ENCODE data around the gene STAT5B.

GRCh38 chr17:42277342-42277712 is 1.1 kb upstream of the STAT5B start:
- TF ChIP-seq POLR2A (IDR thresholded peaks at IDR 0.05; ENCODE audit: low read depth, low read length) = no peak
- no peak for TF ChIP-seq TAF1 (IDR thresholded peaks at IDR 0.05; ENCODE audit: borderline replicate concordance, low read depth, low read length)

Measured in GM12892 (cell line).